GM10248 (cell line): ENCODE results near the gene ITPRID1.

ENCODE experiments used
- CTCF ChIA-PET: fragments of 300-600 bp; sonication (Branson Sonifier 250); formaldehyde crosslinking; extraction: SDS; loops from one replicate; lab custom pipeline; 2021; ENCODE audit warnings: antibody characterized with exemption; lab: Yijun Ruan, JAX
- POLR2A ChIA-PET: fragments of 350-650 bp; sonication (Branson Sonifier 250); formaldehyde crosslinking; extraction: SDS; loops from one replicate; lab custom pipeline; 2020; ENCODE audit warnings: antibody characterized with exemption; lab: Yijun Ruan, JAX
- DNase-seq: peaks from one replicate; pipeline ENCODE4 v3.0.0; 2012; ENCODE audit errors: extremely low spot score
- CTCF ChIP-seq: IDR thresholded peaks from 2 replicates; pipeline ENCODE4 v1.5.1; 2012; ENCODE audit warnings: mild to moderate bottlenecking, low read depth; ENCODE audit errors: extremely low read depth, missing control alignments, control extremely low read depth

The ITPRID1 gene

GRCh38 chr7:31690935-31691334, 177.0 kb downstream of the ITPRID1 start:
- ChIA-PET CTCF (interaction anchor here (1.0 to 1.4 kb wide), 2 partner anchors 10 to 13 kb away, joined by 3 to 7 read pairs; no protein-coding TSS in a partner anchor), POLR2A (no interaction called here)
- TF ChIP-seq CTCF, result no peak
- no peak for DNase-seq

- ChIA-PET POLR2A (no interaction called here), CTCF (interaction anchor here (1.4 kb wide), 1 partner anchor 8 kb away, joined by 3 read pairs; no protein-coding TSS in a partner anchor)
- no peak for TF ChIP-seq CTCF
- no peak for DNase-seq
These were observed 178.6 kb downstream of the ITPRID1 start for GRCh38 chr7:31692451-31692850.

- no peak for DNase-seq
- CTCF ChIA-PET, result no interaction called here
- no peak for TF ChIP-seq CTCF
- POLR2A ChIA-PET, result no interaction called here
These were observed 179.0 kb downstream of the ITPRID1 start for GRCh38 chr7:31692871-31693270.

- no peak for DNase-seq
- TF ChIP-seq CTCF, result no peak
- ChIA-PET CTCF (interaction anchor here (1.0 to 1.4 kb wide), 3 partner anchors 9 to 252 kb away, joined by 3 to 5 read pairs (median 3); no protein-coding TSS in a partner anchor), POLR2A (no interaction called here)
These were observed 182.1 kb downstream of the ITPRID1 start for GRCh38 chr7:31695859-31696614.

GRCh38 chr7:31699050-31699449, 185.2 kb downstream of the ITPRID1 start:
- ChIA-PET CTCF (no interaction called here), POLR2A (no interaction called here)
- TF ChIP-seq CTCF, result no peak
- no peak for DNase-seq

GRCh38 chr7:31702354-31702753, 188.5 kb downstream of the ITPRID1 start:
- CTCF ChIA-PET, result interaction anchor here (1.0 to 1.5 kb wide), 3 partner anchors 16 to 42 kb away, joined by 3 to 4 read pairs (median 3); partner anchors contain the start of gene PPP1R17
- TF ChIP-seq CTCF, result no peak
- POLR2A ChIA-PET, result no interaction called here
- DNase-seq, result no peak
